ENCODE measurements around the gene NABP2.

- peak in 2 of 11 experiments; percentile 5 to 15 for TF ChIP-seq CTCF (IDR thresholded peaks at IDR 0.05 in 8 of 11, conservative IDR thresholded peaks at IDR 0.05 in 3 of 11)
- TF ChIP-seq POLR2A (IDR thresholded peaks at IDR 0.05): no peak
- no peak for TF ChIP-seq POLR2AphosphoS5 (IDR thresholded peaks at IDR 0.05)
Measured at GRCh38 chr12:56271031-56271430, 46.9 kb downstream of the NABP2 start.
